ENCODE data around the gene EML1. TPM values are rescaled to one million over a fixed set of nuclear protein-coding genes. Genes with fewer than 3 reads are reported as not detected.

EML1 gene
- total and polyA plus RNA-seq, 2 of the 13 experiments (the other 11 are each of a cell fraction or from before 2014, with no cell fraction given), result 0.59 to 1.7 TPM

- no peak for TF ChIP-seq ZNF276 (CRISPR knock-in tag; IDR thresholded peaks at IDR 0.05; ENCODE audit: low read depth)
- TF ChIP-seq ZC3H4 (CRISPR knock-in tag; IDR thresholded peaks at IDR 0.05; ENCODE audit: borderline replicate concordance), result no peak
- no peak for TF ChIP-seq SNRNP70 (IDR thresholded peaks at IDR 0.05; ENCODE audit: low read depth, low read length)
- TF ChIP-seq ZNF564 (CRISPR knock-in tag; IDR thresholded peaks at IDR 0.05), result no peak
- TF ChIP-seq U2AF1 (optimal IDR thresholded peaks at IDR 0.05; ENCODE audit: low read depth, low read length), result no peak
- TF ChIP-seq ZNF232 (CRISPR knock-in tag; IDR thresholded peaks at IDR 0.05; ENCODE audit: borderline replicate concordance), result no peak
- no peak for TF ChIP-seq ETS1 (CRISPR knock-in tag; IDR thresholded peaks at IDR 0.05)
- no peak for TF ChIP-seq KLF9 (CRISPR knock-in tag; IDR thresholded peaks at IDR 0.05; ENCODE audit: low read depth)
- no peak for TF ChIP-seq CBX2 (IDR thresholded peaks at IDR 0.05; ENCODE audit: low read depth, low read length)
- no peak for TF ChIP-seq CBX2 (CRISPR knock-in tag; IDR thresholded peaks at IDR 0.05; ENCODE audit: low read depth)
- no TSS peak for BruUV-seq (replicated peaks)
- ChIA-PET POLR2A (no interaction called here), CTCF (ENCODE audit: low intra/inter-chr PET ratio, low total read pairs) (no interaction called here)
- H3K9me3 ChIP-seq (ENCODE audit: low read length), result no peaks in the 10 kb centered on the region
- H3K4me1 ChIP-seq (ENCODE audit: insufficient read depth, low read length), result no peaks in the 10 kb centered on the region
- no peak overlapping the region for H3K9ac ChIP-seq (ENCODE audit: insufficient read depth, low read depth, low read length)
- H3K4me3 ChIP-seq (replicated peaks in 1 of 3; ENCODE audit: insufficient read depth in 1 of 3, low read depth in 2 of 3, low read length in 3 of 3), result no peak overlapping the region
- WGBS (ENCODE audit: low lambda C conversion rate), result 45% methylated on average over 6 of the region's 6 CpGs
- H3K27me3 ChIP-seq (ENCODE audit: control insufficient read depth in 1 of 2, insufficient read depth in 2 of 2, low read length in 2 of 2), result peaks cover 0 to 4% of the 10 kb centered on the region in 2 experiments; a peak in 1 of 5 replicates
- intact Hi-C loops (cut with micrococcal nuclease; ENCODE audit: unreplicated experiment), result no loop called here
- H3K36me3 ChIP-seq (replicated peaks in 1 of 2; ENCODE audit: control insufficient read depth in 1 of 2, insufficient read depth in 2 of 2, low read length in 2 of 2), result no peaks in the 10 kb centered on the region
- DNase-seq (ENCODE audit: low spot score) (no peak), ATAC-seq (no peak; the same call in 2 of the 3 replicates), FAIRE-seq (no peak)
- H3K79me2 ChIP-seq (ENCODE audit: insufficient read depth, low read length), result no peaks in the 10 kb centered on the region
- H3K4me2 ChIP-seq (ENCODE audit: low read depth, low read length), result no peak overlapping the region
- in situ Hi-C loops (cut with HindIII; ENCODE audit: extremely low pct_ligation_motif_present, low pct_unique_long_range_greater_than_20kb), result no loop called here
- no peak overlapping the region for H2AFZ ChIP-seq (ENCODE audit: low read length)
- H4K20me1 ChIP-seq (ENCODE audit: insufficient read depth, low read length), result no peaks in the 10 kb centered on the region
- no peak overlapping the region for H3K27ac ChIP-seq (ENCODE audit: extremely low read length, insufficient read depth, low read length)
Measured at GRCh38 chr14:99768381-99768780, 24.8 kb upstream of the EML1 start.
